ENCODE results near the gene ZNF267.
"Not testable (repeated sequence)": the region's sequence is repeated elsewhere in the genome, so short reads cannot be mapped to it uniquely, and the experiment has no call there.

Gene ZNF267

GRCh38 chr16:31873556-31874365 lies at the start of gene ZNF267:
ZNF267 (plus strand) TSS chr16:31873807; CDS start chr16:31873967, 160 bp downstream.
- peak; percentile 93 for DNase-seq

DNA sequence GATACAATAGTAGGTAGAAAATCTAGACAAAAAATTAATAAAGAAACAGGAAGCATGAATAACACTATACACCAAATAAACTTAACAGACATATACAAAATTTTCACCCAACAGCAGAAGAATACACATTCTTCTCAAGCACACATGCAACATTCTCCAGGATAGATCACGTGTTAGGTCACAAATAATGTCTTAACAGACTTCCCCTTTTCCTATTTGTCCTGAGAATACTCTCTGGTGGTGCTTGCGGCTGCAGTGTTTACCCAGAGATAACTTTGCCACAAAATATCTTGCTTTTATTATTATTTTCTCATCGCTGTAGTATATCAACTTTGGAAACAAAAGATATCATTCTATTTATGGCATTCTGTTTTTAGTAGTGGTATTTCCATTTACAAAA lies 40.6 kb upstream of the ZNF267 start:
- DNase-seq: no peak

DNA sequence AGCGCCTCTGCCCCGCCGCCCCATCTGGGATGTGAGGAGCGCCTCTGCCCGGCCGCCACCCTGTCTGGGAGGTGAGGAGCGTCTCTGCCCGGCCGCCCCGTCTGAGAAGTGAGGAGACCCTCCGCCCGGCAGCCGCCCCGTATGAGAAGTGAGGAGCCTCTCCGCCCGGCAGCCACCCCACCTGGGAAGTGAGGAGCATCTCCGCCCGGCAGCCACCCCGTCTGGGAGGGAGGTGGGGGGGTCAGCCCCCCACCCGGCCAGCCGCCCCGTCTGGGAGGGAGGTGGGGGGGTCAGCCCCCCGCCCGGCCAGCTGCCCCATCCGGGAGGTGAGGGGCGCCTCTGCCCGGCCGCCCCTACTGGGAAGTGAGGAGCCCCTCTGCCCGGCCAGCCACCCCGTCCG lies 37.2 kb upstream of the ZNF267 start:
- not testable (repeated sequence) for DNase-seq

DNA sequence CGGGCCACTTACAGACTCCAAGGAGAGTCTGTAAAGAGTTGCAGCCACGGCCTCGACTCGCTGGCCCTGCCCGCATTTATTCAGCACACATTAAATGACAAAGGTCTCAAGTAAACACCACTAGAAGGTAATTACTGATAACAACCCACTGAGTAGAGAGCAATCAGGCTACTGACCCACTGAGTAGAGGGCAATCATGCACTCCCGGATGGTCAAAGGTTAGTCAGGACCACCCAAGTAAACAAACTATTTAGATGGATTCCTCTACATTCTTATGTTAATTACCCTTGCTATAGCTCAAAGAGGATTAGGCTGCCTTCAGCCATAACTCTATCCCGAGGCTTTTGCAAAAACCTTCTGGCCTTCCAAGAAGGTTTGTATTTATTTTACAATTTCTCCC lies 30.7 kb upstream of the ZNF267 start:
- no peak for DNase-seq

- not testable (repeated sequence) for DNase-seq
These were observed 25.0 kb upstream of the ZNF267 start for GRCh38 chr16:31848572-31848971.

DNA sequence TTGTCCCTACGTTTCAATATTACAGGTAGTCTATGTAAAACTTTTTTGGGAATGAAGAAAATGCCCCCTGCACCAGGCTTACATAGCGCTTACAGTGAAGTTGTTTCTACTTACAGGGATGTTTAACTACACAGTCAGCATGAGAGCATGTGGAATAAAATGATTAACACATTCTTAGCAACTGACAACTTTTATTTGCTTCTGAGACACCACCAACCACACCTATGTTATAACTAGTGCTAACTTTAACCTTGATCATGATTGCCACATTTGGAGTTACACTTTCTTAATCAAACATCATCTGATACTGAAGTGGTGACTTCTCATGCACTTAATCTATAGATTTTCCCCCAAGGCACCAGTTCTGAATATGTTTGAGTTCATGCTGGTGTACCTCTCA lies 20.3 kb upstream of the ZNF267 start:
- DNase-seq: no peak

GRCh38 chr16:31860508-31860907 lies 13.1 kb upstream of the ZNF267 start:
- DNase-seq: no peak

- DNase-seq: no peak
These were observed 12.2 kb upstream of the ZNF267 start for GRCh38 chr16:31861455-31861854.

GRCh38 chr16:31862761-31863160 lies 10.8 kb upstream of the ZNF267 start:
- no peak for DNase-seq

DNA sequence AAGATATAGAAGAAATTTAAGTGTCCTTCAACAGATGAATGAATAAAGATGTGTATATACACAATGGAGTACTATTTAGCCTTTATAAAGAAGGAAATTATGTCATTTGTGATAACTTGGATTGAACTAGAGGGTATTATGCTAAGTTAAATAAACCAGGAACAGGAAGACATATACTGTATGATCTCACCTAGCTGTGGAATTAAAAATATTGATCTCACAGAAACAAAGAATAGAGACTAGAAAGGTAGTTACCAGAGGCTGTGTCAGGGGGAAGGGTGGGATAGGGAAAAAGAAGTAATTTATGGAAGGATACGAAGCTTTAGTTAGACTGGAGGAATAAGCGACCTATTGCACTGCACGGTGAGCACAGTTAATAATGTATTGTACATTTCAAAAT lies 5.4 kb upstream of the ZNF267 start:
- DNase-seq: no peak

- DNase-seq: peak; percentile 90
These were observed 4.9 kb upstream of the ZNF267 start for GRCh38 chr16:31868691-31869167.

DNA sequence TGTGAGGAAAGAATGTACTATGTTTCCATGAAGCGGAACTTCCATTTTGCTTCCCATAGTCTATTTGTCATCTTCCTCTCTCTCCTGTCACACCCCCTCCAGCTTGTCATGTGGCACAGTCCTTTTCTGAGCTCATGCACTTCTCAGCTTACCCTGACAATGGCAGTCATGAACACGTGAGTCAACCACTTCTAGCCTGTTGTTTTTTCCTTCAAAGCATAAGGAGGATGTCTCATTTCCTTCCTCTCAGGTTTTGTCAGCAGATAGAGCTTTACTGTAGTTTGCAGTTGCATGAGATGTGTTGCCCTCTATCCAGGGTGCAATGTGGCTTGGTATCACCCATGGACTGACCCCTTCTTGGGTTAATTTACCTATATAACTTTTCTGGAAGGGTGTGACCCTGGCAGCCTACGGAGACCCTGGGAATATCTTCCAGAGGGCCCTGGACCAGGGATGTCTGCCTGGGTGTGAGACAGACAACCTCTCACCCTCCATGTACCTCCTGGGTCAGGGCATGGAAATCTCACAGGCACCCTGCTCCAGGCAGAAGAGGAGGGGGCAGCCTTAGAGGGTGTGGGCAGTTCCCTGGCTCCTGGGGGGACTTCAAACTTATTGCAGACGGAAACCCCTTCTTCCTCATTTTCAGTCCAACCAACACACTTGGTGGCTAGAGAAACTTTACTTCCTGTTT lies 4.0 kb upstream of the ZNF267 start:
- DNase-seq: peak; percentile 74

GRCh38 chr16:31870809-31871208 lies 2.8 kb upstream of the ZNF267 start:
- DNase-seq: no peak

DNA sequence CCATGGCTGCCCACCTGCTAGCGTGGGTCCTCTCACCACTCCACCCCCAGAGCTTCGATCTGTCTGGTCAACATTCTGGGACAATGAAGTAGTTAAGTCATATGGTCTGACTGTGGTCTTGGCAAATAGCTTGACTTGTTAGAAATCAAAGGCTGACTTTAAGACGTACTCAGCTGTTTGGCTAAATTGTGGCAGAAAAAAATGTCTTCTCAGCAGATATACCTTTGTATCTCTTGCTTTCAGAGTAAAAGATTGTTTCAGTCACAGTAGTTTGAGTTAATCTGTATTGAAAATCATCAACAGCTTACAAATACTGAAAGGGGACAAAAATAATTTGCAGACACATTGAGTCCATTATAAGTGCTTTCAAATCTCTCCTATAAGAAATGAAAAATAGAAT lies 2.1 kb upstream of the ZNF267 start:
- DNase-seq: no peak

GRCh38 chr16:31872201-31872600 lies 1.4 kb upstream of the ZNF267 start:
- DNase-seq: no peak

DNA sequence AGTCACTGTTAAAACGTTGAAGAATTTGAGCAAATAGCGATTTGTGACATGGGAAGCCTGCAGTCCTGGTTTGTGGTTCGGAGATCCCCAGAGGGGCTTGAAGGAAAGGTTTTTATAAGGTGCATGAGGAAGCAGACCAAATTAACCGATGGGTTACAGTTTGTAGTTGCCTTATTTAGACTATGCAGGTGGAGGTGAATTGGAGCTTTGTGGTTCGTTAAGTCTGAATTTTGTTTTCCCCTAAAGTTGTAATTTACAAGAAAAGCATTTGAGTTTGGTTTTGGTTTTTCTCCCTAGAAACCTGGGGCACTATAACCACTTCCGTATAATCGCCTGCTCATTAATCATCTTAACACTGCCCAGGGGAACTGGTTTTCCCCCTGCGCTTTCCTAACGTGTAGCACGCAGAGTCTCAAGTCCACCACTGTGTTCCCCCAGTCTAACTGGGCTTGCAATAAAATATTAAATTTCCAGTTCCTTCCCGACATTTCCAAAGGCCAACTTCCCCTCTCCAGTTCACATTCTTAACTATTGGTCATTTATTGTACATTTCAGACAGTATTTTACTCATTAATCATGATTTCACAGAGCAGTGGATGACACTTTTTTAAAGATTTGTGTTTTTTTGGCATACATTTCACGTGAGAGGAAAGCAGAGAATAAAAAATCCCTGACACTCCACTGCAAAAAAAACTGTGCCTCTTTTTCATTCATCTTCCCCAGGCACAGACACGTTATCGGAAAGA lies 932 bp downstream of the ZNF267 start:
- DNase-seq: no peak

DNA sequence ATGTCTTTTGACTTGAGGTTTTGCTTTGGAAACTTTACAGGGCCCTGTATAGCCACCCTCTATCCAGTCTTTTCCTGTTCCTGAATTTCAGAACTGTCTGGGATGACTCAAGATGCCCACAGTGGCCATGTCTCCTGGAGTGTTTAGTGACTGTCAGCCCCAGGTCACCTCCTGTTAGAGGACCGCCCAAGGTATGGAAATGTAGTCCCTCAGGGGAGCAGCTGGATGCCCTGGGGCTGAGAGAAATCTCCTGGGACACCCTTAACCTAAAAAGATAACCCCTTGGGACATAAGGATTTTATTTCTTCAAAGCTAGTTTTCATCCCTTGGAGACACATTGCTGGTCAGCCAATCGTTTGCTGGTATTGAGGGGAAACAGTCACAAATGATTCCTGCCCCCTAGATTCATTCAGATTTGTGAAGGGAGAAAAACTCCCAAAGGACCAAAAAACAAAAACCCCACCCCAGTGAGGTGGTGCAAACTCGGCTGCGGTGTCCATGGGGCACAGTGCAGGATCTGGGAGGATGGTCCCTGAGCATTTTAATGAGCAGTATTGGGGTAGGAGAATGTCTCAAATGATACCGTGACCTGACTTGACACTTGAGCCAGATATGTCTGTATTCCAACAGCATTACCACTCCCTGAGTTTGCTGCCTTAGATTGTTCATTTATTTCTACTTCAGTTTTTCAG lies 1.7 kb downstream of the ZNF267 start:
- no peak for DNase-seq

GRCh38 chr16:31875928-31876547 lies 2.4 kb downstream of the ZNF267 start:
- DNase-seq: no peak

DNA sequence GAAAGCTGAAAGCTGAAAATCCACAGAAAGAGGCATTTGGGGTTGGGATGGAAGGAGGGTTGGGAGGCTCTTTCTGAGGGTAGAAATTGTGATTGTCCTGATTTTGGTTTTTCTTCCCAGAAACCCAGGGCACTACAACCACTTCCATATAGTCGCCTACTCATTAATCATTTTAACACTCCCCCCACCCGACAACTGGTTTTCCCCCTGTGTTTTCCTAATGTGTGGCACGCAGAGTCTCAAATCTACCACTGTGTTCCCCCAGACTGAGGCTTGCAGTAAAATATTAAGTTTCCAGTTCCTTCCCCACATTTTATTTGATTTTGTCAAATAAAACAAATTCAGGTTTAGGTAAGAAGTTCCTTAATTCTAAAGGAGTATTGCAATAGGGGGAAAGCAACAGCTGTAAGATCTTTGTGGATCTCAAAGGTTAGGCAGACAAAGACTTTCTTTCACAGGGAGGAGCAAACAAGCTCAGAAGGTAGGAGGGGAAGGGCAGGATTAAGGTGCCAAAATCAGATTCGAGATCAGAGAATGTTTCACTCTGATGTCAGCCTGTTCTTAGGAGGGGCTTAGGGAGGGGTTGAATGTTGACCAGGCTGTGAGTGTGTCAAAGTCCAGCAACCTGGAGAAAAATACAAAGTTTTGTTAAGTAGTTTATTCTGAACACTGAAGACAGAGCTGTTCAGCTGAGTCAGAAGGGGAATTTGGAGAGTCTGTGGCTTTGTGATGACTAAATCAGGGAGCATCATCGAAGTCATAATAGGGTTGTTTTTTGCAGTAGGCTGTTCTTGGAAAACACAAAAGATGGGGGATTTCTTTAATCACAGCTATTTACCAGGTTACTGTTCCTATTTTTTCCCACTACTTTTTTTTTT lies 3.6 kb downstream of the ZNF267 start:
- peak; percentile 61 for DNase-seq

GRCh38 chr16:31877876-31878642 lies 4.5 kb downstream of the ZNF267 start:
- no peak for DNase-seq

- no peak for DNase-seq
These were observed 6.3 kb downstream of the ZNF267 start for GRCh38 chr16:31879937-31880321.
